NOMO-1 treated with dmso at 0.1 percent for 144 hours (cell line): ENCODE data around the gene RNF145.
A peak's percentile ranks its signal among the peaks of the same experiment; 100 is the strongest.

ENCODE experiments used
- DNase-seq: peaks from one replicate; lab custom pipeline; 2025; ENCODE audit not compliant: unreplicated experiment; lab: John Stamatoyannopoulos, UW

The RNF145 gene

DNA sequence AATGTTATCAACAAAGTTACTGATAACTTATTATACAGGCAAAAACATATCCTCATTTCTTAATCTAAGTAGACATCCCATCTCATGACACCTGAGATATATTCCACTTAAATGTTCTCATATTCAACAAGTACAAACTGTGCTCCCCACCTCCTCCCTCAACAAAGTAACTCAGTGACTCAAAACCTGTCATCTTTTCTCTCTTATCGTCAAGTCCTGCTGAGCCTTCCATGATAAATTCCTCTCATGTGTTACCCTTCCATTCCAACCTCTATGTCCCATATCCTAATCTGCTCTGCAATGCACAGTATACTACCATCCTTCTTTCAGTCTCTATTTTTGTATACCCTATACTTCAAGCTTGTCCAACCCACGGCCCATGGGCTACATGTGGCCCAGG is 13.6 kb downstream of the RNF145 start:
- no peak for DNase-seq

DNA sequence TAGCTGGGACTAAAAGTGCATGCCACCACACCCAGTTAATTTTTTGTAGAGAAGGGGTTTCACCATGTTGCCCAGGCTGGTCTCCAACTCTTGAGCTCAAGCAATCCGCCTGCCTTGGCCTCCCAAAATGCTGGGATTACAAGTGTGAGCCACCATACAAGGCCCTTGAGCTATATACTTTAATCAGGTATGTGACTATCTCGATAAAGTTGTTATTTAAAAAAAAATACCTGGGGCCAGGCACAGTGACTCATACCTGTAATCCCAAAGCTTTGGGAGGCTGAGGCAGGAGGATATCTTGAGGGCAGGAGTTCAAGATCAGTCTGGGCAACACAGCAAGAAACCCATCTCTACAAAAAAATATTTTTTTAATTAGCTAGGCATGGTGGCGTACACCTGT is 19.2 kb downstream of the RNF145 start:
- DNase-seq = no peak

DNA sequence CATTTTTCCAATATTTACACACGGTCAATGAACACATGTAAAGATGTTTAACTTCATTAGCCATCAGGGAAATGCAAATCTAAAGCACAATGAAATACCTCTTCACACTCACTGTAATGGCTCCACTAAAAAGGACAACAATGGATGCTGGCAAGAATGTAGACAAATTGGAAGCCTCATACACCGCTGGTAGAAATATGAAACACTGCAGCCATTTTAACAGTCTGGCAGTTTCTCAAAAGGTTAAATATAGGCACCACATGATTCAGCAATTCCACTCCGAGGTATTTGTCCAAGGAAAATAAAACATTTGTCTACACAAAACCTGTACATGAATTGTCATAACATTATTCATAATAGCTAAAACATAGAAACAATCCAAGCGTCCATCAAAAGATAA is 20.0 kb downstream of the RNF145 start:
- no peak for DNase-seq

DNA sequence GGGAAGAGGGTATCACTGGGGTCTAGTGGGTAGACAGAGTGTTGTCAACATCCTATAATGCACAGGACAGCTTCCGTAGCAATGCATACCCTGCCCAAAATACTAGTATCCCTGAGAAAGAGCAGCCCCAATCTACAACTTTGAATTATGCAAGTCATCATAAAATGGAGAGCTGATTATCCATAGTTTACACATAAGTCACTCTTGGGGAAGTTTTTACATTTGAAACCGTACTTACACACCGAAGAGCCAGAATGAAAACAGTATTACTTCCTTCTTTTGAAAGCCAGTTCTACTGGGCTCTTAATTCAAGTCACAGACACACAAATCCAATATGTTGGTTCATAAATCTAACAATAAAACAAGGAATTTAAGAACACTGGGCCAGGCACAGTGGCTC is 21.6 kb downstream of the RNF145 start:
- peak; percentile 23 for DNase-seq

DNA sequence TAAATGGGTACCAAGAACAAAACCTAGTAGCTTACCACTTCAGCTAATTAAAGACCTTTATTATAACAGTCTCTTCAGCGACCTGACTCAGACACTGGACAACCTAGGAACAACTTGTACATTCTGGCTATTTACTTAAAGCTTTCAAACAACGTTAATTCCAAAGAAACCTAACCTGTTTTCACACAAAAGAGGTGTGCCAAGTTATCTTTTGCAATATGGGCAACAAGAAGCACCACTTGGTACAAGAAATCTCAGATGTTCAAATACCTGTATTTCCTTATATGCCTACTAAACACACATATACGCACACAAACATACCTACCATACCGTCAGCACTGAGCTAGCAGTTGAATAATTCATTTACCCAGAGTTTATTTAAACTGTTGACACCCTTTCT is 23.0 kb downstream of the RNF145 start:
- DNase-seq = no peak

DNA sequence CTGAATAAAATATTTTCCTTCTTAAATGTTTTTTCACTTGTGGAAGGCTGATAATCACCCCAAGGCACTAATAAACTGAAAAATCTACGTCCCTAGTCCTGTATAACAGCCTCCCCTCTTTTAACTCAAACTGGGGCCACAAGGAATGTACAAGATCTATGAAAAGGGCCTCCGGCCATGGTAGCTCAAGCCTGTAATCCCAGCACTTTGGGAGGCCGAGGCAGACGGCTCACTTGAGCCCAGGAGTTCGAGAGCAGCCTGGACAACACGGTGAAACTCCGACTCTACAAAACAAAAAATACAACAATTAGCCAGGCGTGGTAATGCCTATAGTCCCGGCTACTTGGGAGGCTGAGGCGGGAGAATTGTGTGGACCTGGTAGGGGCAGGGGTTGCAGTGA is 23.6 kb downstream of the RNF145 start:
- no peak for DNase-seq

DNA sequence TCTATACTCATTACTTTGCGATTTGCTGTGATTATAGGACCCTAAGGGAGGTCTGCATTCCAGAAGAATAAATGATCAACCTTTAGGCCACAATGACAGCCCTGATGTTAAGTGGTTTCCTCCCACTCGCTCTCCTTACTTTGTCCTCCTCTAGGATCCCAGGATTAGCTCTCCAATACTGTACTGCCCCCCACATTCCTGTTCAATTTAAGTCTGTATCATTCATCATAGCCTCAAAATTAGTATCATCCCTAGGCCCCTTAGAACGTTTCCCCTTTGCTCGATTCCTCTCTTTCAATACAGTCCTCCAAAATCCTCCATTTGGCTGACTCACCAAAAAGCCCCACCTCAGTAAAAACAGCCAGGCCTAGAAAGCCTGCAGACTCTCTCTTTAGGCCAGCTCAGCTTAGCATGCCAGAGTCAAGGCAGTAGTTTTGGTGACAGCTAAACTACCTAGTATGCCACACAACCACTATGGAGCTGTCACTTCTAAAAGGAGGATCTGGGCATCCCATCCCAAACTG is 24.4 kb downstream of the RNF145 start:
- DNase-seq = no peak

DNA sequence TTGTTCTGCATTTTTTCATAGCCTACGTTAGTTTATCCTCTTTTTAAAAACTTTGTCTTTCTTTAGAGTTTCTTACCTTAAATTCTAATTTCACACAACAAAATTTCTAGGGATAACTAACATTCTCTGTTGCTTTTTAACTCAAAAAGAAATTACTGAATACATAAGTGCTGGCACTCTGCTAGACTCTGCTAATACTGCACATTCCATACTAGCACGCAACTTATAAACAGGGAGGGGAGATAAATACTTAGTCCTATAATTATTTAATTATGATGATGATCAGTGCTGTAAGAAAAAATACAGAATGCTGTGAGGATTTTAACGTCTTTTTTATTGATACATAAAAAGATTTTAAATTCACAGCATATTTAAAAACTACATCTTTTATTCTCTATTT is 25.1 kb downstream of the RNF145 start:
- no peak for DNase-seq

DNA sequence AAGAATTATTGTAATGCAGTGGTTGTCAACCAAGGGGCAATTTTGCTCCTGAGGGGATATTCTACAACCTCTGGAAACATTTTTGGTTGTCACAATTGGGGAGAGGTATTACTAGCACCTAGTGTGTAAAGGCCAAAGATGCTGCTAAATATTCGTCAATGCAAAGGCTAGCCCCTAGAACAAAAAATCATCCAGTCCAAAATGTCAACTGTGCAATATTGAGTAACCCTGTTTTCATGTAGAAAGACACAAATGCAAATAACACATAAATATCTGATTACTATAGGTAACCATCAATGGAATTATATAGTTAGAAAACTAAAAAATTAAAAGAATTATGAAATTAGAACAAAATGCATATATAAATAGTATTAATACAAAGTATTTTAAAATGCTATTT is 26.1 kb downstream of the RNF145 start:
- no peak for DNase-seq

DNA sequence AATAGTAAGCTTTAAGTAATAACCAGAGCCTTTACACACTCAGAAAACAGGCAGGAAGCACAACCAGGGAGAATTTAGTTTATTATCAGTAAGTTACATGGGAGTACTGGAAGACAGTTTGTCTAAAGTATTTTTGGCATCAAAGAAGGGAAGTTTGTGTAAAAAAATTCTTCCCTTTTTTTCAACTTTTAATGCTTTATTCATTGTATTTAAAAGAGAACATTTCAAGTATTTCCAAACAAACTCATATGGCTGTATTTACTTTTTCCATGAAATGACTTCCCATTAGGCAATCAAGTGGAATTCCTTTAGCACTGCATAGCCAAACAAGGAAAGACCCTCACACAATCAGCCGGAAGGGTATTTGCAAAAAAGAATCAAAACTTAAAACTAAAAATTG is 26.7 kb downstream of the RNF145 start:
- DNase-seq = no peak

DNA sequence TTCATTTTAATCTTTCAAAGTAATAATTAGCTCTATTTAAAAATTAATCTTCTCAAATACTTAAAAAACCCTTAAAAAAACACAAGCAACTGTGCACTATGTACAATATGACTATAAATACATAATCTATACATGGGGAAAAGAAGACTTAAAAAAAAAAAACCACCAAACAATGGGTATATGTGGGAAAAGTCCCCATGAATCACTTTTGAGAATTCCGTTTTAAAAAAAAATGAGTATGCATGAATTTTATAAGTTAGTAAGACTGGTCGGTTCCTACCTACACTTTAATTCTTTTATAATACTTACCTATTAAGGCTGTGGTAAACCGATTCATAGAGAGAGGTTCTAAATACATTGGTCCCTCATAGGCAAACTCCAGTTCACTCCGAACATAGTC is 27.7 kb downstream of the RNF145 start:
- no peak for DNase-seq

DNA sequence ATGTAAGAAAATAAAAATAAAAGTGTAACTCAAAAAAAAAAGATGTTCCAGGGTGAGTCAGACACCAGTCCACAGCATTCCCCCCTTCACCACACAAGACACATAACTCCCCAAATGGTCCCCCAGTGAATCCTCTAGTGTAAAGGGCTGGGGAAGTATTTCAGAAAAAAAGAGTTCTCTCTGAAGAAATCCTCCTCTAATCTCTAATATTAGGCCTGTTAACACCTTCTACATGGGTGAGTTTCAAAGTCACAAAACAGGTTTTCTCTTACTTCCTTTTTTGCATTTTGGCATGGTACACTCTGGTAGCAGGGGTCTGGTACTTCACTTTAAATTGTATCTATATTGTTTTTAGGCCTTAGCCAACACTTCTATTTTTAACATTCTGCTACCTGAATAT is 28.2 kb downstream of the RNF145 start:
- no peak for DNase-seq

DNA sequence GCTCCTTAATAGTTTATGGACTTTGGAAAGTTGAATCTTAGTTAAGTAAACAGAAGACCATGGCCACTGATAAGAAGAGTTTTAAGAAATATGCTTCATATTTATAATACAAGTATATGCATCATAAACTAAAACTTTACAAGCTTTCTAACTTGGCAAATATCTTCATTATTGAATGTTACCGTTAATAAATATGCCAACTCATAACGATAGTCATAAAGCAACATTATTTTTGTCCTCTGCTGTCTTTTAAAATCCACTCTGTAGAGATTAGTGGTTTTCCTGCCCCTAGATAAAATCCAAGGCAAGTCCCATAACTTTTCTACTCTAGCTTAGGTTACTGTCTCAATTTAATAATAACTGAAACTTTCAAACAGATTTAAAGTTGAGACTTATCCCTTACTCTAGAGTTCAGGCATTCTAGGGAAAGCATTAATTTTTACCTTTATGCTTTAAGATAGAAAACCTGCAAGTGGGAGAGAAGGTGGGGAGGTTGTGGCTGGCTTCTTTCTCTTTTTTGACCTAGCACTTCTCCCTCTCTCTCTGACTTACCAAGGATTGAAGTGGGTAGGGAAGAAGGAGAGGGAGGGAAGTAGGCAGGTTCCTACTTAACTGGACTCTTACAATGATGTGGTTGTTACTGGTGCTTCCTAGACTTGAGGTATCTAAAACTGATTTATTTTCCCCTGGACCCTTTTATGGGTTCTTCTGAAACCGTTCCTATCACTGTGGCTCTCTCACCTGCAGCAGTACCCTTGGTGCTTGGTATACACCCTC is 29.6 kb downstream of the RNF145 start:
- DNase-seq = no peak

DNA sequence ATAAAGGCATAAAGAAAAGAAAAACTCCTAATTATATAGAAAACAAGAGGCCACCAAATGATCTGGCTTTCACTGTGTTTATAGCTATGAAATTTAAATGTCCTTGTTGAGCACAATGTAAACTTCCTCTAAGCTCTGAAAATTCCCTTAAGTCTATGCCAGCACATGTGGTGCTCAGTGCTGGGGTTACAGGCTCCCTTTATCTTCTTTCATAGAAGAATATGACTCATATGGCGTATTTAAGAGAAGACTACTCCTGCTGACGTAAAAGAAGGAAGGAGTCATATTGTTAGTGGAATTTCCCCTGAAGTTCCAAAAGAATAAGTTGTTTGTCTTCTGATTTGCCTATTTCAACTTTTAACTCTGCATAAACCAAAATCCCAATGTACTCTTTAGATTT is 30.4 kb downstream of the RNF145 start:
- DNase-seq = no peak

DNA sequence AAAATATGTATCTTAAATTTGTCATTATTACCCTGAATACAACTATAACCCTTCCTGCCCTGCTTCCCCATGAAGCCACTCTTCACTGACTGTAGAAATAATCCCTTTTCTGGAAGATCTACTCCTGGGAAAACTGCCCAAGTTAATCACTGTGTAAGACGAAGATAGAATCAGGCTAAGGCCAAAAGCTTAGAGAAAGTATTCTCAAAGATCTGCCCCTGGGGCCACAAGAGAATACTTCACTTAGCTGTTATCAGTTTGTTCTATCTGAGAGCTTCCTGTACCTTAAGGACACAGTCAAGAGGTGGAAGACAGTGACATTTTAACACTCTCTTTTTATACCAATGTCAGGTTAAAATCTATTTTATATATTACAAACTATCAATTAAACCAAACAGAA is 33.8 kb downstream of the RNF145 start:
- DNase-seq = no peak

DNA sequence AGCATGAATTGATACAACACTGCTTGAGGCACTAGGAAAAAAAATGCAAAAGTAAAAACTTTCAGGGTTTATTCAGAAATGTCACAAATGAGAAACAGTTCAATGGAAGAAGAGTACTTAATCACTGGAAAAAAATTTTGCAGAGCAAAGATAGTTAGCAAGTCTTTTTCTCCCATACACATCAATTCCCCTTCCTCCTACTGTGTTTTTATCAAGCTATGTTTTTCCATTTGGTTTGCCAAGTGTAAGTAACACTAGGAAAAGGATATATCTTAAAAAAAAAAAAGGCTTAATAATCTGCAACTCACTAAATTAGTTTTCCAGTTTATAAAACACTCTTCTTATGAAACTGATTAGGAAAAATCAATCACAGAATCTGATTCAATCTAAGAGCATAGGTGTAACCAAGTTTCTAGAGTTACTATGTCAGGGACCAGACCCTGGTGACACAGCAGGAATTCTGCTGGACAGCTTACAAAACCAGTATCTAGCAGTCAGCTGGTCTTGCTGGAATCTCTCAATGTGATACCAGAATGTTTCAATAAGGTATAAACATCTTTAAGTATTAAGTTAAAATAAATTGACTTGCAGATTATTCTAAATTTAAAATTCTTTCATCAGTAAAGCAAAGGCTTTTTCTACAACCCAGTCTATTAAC is 34.7 kb downstream of the RNF145 start:
- no peak for DNase-seq

DNA sequence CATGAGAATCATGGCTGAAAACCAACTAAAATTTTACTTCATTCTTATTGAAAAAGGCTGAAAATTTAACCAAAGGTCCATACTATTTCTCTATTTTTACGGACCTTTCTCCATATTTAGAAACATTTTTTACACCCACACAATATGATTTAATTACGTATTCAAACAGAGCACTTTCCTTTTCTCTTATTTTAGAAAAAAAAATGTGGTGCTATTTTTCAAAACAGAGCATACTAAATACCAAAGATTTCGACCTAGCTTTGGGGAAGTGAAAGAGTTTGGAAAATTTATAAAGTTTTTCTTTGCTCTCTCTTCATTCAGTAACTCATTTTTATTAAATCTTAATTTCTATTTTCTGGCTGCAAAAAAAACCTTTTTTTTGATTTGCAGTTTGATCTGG is 38.1 kb downstream of the RNF145 start:
- DNase-seq = no peak

DNA sequence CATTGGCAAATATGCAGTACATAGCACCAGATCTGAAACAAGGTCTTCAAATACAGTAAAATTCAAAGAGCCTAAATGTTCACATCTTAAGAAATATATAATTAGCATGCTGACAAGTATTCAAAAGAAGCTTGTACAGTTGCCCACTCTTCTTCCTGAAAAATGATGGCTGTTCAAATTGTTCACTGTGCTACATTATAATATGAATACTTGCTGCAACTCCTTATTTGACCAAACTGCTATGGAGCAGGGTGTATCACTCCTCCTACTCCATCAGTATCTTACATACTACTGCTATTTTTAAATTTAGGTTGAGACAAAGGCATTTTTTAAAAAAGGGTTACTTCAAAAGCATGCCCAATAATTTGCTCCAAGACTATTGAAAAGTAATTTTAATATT is 39.3 kb downstream of the RNF145 start:
- no peak for DNase-seq

DNA sequence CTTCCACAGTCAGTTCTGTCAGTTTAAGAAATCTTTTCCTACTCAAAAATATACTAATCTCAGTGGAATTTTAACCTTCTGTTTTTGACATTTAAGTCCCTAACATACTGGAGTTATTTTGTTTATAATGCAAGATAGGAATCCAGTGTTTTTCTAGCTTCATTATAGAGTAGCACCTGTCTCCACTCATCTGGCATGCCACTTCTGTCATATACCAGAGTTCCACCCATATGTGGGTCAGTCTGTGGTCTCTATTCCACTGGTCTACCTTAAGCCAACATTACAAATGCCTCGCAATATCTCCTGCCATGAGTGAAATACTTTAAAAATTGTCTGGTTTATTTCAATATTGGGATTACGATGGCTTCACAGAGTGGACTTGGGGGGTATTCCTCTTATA is 42.9 kb downstream of the RNF145 start:
- no peak for DNase-seq

DNA sequence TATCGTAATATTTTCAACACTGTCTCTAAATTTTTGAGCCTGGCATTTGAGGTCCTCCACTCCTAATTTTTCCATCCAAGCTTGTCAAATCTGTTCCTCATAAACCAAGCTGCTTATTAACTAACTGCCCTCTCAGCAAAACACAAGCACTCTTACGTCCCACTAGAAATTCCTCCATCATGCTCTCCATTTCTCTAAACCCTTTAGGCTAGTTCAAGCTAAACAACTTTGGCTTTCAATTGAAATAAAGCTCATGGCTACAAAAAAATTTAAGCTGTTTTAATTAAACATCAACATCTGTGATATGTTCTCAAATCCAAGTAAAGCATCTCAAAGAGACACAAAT is 45.7 kb downstream of the RNF145 start:
- no peak for DNase-seq

DNA sequence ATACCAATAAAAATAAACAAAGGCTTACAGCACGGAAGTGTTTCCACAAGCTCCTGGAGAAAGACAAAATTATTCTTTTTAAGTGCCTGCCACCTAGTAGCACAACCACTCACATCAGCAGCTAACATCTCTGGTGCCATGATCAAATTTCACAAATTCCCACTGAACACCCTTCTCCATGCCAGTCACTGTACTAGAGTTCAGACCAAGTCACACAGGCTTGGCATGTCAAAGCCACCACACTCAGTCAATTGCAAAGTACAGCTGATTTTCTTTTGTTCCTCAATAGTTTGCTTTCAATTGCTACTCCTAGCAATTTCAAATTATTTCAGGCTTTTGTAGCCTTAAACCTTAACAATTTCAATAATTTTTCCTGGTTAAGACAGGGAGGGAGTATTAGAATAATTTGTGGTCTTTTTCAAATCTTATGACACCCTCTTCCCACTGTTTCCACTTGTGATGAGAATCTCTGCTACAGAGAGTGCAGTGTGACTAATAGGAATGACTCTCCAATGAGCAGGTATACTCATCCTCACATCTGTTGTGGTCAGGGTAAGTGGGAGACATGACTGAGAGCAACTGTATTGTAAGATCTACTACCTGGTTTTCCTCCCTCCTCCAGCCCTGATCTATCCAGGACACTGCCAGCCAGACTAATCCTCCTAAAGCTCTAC is 46.2 kb downstream of the RNF145 start:
- DNase-seq = no peak
